HG02981 (cell line): ENCODE data around the gene PLIN4.
A peak's percentile ranks its signal among the peaks of the same experiment; 100 is the strongest.

ENCODE experiments used
- ATAC-seq: cut with Tn5 transposase; IDR thresholded peaks from one replicate; pipeline ENCODE4 v1.9.1; 2021; ENCODE audit warnings: mild to moderate bottlenecking, moderate library complexity; ENCODE audit not compliant: unreplicated experiment

The PLIN4 gene

DNA sequence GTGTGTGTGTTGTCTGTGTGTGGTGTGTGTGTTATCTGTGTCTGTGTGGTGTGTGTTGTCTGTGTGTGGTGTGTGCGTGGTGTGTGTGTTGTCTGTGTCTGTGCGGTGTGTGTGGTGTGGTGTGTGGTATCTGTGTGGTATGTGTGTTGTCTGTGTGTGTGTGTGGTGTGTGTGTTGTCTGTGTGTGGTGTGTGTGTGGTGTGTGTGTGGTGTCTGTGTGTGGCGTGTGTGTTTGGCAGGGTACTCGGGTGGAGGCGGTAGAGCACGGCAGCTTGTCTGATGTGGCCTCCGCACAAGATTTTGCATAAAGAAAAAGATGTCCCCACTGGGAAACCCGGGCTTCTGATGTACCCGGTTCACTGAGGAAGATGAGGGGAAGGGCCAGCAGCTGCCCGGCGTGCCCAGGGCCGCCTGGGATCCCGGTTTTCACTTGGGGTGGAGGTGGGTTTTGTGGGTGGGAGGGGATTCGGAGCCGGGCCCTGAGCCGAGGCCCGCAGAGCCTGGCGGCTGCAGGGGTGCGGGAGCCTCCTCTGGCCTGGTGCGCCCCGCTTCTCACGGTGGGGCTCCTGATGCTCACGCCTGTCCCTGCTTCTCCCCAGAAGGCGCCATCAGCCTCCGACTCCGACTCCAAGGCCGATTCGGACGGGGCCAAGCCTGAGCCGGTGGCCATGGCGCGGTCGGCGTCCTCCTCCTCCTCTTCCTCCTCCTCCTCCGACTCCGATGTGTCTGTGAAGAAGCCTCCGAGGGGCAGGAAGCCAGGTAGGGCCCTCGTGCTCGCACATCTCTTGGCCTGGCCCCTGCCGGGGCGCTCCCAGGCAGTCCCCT lies 25.0 kb downstream of the PLIN4 start:
- ATAC-seq: no peak

DNA sequence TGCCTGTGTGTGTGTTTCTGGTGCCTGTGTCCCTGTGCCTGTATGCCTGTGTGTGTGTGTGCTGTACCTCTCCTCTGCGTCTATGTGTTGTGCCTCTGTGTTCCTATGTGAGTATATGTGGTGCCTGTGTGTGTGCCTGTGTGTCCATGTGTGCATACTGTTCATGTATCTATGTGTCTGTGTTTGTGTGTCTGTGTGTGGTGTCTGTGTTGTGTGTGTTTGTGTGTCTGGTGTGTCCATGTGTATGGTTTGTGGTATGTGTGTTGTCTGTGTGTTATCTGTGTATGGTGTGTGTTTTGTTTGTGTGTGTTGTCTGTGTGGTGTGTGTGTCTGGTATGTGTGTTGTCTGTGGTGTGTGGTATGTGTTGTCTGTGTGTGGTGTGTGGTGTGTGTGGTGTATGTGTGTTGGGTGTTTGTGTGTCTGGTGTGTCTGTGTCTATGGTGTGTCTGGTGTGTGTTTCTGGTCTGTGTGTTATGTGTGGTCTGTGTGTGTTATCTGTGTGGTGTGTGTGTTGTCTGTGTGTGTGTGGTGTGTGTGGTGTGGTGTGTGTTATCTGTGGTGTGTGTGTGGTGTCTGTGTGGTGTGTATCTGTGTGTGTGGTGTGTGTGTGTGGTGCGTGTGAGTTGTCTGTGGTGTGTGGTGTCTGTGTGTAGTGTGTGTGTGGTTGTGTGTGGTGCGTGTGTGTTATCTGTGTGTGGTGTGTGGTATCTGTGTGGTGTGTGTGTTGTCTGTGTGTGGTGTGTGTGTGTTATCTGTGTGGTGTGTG lies 25.8 kb downstream of the PLIN4 start:
- no peak for ATAC-seq

DNA sequence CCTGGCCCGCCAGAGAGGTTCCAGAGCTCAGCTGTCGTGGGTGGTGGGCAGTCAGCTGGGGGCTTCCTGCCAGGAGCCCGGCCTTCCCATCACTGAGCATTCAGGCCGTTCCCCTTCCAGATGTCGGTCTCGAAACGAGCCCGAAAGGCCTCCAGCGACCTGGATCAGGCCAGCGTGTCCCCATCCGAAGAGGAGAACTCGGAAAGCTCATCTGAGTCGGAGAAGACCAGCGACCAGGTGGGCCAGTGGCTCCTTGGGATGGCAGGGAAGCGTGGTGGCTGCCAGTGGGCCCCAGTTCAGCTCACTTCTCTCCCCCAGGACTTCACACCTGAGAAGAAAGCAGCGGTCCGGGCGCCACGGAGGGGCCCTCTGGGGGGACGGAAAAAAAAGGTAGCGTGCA lies 26.8 kb downstream of the PLIN4 start:
- ATAC-seq: no peak

DNA sequence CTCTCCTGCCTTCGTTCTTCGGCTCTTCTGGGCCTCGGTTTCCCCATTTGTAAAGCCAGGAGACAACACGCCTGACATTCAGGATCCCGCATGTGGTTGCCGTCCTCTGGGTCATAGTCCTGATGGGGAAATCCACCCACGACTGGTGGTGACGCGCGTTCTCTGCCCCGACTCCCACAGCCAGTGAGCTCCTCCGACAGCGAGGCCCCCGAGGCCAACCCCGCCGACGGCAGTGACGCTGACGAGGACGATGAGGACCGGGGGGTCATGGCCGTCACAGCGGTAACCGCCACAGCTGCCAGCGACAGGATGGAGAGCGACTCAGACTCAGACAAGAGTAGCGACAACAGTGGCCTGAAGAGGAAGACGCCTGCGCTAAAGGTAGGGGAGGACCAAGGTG lies 29.8 kb downstream of the PLIN4 start:
- no peak for ATAC-seq

DNA sequence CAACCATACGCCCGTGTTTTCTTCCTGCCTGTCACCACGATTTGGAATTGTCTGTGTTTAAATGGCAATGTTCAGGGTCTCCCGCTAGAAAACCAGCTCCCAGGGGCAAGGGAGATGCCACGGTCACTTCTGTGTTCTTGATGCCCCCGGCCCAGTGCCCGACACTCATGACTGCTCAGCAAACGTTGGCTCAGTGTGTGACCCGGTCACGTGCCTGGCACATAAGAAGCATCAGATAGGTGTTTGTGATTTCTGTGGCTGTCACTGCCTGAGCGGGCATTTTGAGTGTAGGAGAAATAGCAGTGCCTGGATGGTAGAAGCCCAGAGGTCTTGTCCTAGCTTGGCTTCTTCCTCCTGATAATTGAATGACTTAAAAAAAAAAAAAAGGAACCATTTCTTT lies 30.7 kb downstream of the PLIN4 start:
- no peak for ATAC-seq

DNA sequence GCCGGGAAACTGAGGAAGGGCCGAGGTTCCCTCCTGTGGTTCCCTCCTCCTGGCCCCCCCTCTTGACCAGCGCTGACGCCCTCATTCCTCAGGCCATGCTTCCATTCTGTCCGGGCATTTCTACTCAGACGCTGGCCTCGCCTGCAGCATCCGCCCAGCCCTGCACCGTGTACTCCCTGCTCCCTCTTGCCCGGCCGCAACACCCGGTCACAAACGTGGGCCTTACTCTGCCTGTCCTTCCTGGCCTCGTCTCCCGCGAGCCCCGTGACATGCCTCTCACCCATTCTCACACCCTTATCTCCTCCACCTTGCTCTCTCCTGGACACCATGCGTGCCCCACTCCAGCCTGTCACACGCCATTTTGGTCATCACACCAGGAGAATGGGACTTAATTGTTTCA lies 34.9 kb downstream of the PLIN4 start:
- ATAC-seq: no peak

DNA sequence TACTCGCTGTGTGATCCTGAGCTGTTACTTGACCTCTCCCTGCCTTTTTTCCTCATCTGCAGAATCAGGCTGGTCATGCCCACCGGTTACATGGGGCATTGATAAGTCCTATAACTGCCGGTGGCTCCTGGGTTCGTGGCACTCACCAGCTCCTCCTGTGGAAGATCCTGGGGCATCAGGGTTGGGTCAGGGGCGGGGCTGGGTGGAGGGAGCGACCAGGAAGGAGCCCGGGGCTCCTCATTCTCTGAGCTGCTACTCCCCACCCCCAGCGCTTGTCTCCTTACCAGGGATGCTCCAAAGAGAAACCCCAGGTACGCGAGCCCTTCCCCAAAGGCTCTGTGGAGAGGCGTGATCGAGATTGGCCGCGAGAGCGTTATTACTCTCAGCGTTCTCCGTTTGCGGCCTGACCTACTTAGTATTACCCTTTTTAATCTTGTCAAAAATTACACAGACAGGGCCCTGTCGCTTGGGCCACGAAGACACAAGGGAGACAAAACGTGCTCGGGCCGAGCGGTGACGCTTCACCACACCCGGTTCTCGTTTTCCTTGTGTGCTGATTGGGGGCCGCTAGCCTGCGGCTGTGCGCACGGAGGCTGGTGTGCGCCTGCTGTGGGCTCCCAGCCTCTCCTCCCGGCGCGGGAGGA lies 35.4 kb downstream of the PLIN4 start:
- ATAC-seq: no peak

DNA sequence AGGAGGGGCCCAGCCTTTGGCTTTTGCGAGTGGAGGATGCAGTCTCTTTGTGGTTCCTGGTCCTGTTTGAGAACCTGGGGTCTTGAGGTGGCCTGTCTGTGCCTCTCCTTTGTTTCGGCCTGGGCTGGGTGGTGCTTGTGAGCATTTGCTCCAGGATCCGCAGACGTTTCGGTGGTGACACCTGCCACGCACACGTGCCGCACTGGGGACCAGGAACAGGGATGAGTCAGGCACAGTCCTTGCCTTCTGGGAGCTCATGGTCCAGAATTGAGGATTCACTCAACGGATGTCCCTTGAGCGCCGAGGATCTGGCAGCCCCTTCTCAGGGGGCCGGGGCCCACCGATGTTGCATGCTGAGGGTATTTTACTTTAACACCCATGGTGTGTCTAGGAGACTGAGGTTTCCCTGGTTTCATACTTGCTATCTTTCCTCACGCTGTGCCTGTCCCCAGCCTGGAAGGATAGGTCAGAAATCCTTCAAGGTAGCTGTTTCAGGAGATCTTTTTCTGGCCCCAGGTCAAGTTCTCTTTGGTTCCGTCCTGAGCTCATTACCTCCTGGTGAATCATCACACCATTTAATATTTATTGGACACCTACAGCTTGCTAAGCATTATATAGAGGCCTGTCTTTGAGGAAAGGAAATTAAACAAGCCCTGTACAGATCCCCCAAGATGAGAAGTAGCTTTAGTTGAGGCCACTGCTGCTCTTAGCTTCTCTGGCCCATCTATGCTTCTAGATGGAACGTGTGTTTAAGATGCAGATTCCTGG lies 41.1 kb downstream of the PLIN4 start:
- no peak for ATAC-seq

DNA sequence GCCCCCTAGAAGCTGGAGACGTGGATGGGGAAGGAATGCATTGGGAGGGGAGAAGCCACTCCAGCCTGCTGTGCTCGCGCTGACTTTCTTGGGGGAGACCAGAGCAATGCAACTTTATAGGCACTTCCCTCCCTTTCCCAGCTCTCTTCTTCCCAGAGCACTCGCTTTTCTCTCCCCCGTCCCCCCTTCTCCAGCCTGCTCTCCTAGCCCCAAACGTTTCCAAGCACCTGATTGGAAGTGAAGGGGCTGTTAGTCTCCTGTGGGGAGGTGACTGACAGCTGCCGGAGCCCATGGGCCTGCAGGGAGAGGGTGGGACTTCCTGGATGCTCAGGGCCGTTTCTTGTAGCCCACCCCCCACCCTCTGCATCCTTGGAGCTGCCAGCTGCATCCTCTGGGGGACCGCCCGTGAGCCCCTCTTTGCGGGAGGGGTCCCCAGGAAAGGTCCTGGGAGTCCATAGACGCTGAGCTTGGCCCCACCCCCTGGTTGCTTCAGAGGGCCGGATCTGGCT lies 43.7 kb downstream of the PLIN4 start:
- ATAC-seq: no peak

DNA sequence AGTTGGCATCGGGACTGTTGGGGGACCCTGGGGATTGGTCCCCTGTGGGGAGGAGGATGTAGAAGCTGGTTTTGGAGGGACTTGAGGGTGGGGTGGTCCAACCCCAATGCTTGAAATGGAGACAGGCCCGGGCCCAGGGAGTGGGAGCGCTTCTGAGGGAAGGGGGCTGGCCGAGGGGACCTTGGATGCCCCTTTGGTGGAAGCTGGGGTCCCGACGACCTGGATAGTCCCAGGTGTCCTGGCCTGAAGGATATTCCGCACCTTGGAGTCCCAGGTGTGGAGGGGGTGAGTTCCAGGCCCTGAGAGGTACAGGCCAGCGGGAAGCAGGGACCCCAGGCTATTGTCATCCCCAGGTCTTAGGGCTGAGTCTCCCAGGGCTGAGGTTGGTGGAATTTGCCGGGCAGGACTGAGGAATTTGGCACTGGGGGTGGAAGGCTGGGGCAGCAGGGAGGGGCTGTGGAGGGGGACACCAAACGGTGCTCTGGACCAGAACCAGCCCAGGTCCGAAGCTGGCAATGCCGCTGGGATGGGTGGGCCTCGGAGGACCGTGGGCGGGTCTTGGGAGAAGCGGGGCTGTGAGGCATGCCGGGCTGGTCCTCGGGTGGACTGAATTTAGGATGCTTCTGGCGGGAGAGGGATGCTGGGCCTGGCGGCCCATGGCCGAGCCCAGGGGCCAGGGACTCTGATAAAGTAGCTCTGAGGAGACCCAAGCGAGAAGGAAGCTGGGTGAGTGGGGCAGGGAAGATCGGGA lies 44.3 kb downstream of the PLIN4 start:
- no peak for ATAC-seq

DNA sequence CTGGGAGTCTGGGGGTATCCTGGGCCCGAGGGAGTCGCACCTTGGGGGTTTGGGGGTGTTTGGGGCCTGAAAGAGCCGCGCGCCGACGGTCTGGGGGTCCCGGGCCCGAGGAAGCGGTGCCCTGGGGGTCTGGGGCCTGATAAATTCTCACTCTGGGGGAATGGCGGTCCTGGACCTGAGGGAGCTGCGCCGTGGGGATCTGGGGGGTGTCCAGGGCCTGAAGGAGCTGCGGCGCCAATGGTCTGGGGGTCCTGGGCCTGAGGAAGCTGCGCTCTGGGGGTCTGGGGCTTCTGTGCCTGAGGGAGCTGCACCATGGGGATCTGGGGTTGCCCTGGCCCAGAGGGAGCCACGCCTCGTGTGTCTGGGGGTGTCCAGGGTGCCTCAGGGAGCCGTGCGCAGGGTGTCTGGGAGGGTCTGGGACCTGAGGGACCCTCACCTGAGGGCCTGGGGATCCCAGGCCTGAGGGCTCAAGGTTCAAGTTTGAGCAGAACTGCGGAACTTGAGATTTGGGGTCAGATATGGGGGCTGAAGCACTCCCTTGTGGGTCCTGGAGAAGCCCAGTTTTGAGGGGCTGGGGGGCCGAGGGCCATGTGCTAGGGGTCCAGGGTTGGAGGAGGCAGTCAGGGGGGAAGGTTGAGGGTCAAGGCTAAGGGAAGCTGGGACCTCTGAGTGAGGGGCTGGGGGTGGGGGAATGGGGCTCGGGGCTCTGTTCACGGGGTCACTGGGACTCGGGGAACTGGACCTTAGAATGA lies 45.1 kb downstream of the PLIN4 start:
- no peak for ATAC-seq

DNA sequence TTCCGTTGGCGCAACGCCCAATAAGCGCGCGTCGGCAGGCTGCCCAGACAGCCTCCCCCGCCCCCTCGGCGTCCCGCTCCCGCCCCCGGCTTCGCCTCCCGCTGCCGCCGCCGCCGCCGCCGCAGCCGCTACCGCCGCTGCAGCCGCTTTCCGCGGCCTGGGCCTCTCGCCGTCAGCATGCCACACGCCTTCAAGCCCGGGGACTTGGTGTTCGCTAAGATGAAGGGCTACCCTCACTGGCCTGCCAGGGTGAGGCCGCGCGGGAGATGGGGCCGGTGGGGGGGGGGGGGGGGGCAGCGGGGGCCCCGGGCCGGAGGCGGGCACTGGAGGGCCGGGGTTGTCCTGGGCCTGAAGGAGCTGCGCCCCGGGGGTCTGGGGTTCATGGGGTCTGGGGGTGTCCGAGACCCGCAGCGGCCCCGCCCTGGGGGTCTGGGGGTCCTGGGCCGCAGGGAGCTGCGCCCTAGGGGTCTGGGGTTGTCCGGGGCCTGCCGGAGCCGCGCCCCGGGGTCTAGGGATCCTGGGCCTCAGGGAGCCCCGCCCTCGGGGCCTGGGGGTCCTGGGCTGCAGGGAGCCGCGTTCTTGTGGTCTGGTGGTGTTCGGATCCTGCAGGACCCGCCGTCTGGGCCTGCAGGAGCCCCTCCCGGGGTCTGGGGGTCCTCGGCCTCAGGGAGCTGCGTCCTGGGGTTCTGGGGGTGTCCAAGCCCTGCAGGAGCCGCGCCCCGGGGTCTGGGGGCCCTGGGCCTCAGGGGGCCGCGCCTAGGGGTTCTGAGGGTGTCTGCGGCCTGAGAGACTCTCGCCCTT lies 45.9 kb downstream of the PLIN4 start, which contains the start of gene HDGFL2:
HDGFL2 (plus strand) TSS at position 124 of the 801 bp plus-strand sequence; CDS start at position 178, 54 bp downstream.
- no peak for ATAC-seq

DNA sequence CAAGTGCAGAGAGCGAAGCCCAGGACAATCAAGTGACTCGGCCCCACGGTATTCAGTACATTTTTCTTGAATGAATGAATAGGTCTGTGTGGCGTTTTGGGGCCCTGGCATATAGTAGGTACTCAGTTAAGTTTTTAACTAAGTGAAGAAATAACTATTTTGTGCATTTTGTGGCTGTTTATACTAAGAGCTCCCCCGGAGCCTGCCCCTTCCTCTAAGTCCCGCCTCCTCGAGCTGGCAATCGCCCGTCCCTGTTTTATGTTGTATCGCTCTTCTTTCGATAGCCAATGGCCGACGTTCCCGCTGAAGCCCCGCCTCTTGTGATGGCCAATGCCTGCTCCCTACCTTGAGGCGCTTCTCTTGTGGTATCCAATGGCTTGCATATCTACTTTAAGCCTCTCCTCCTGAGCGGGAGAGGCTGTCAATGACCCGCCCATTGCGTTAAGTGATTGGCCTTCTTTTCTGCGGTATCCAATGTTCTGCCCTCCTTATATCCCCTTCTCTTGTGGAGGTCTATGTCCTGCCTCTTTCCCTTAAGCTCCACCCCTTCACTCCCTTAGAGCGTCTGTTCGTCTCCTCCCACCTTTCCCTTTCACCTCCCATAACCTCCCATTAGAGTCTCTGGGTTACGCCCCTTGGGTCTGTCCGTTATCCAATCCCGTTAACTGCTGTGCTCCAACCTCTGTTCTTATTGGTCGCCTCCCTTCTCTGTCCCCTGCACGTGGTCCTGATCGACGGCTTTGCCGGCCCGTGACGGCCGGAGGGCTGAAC lies 46.7 kb downstream of the PLIN4 start:
- peak; percentile 80 for ATAC-seq

DNA sequence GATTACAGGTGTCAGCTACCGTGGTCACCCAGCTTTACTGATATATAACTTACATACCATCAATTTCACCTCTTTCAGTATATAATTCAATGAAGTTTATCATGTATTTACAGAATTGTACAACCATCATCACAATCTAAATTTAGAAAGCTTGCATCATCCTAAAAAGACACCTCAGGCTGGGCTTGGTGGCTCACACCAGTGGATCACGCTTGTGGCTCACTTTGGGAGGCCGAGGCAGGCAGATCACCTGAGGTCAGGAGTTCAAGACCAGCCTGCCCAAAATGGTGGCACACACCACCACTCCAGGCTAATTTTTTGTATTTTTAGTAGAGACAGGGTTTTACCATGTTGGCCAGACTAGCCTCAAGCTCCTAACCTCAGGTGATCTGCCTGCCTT lies 50.5 kb downstream of the PLIN4 start:
- ATAC-seq: no peak

DNA sequence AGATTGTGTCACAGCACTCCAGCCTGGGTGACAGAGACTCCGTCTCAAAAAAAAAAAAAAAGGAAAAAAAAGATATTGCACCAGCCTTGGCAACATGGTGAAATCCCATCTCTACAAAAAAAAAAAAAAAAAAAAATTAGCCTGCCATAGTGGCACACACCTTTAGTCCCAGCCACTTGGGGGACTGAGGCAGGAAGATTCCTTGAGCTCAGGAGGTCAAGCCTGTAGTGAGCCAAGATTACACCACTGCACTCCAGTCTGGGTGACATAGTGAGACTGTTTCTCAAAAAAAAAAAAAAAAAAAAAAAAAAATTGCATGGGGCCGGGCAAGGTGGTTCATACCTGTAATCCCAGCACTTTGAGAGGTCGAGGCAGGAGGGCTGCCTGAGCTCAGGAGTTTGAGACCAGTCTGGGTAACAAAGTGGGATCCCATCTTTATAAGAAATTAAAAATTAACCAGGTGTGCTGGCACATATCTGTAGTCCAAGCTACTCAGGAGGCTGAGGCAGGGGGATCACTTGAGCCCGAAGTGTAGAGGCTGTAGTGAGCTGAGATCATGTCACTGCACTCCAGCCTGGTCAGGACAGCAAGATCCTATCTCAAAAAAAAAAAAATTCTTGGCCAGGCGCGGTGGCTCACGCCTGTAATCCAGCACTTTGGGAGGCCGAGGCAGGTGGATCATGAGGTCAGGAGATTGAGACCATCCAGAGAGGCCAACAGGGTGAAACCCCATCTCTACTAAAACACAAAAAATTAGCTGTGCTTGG lies 53.3 kb downstream of the PLIN4 start:
- no peak for ATAC-seq

DNA sequence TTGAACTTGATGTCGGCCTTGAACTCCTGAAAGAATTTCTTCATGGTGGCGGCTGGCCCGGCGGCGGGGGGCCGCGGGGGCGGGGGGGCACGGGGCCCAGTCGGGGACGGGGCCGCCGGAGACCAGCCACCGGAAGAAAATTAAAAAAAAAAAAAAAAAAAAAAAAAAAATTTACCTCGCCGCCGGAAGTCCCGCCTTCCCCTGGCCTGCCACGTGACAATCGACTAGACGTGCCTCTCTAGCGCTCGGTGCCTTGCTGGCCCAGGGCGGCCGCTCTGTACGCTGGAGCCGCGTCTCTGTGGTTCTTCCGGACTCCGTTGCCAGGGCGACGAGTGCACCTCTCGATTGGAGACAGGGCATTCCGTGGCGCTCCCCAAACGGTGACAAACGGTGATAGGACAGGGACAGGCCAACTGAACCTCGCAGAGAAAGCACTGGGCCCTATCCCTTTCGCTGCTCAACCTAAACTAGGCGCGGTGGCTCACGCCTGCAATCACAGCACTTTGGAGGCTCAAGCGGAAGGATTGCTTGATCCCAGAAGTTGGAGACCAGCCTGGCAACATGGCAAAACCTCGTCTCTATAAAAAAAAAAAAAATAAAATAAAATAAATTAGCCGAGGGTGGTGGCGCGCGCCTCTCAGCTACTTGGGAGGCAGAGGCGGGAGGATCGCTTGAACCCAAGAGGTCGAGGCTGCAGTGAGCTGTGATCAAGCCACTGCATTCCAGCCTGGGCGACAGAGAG lies 60.5 kb downstream of the PLIN4 start, which contains the start of gene UBXN6:
UBXN6 (minus strand) TSS at position 141 of the 742 bp plus-strand sequence; CDS start at position 44, 97 bp downstream.
- peak; percentile 79 for ATAC-seq
